ELF-1 (cell line): ENCODE results near the gene DPY19L1.
"Not testable (repeated sequence)": the region's sequence is repeated elsewhere in the genome, so short reads cannot be mapped to it uniquely, and the experiment has no call there.

ENCODE experiments used
- DNase-seq: peaks from one replicate; pipeline ENCODE4 v3.0.0-alpha.2; 2016; ENCODE audit warnings: low read depth, low spot score

The DPY19L1 gene

DNA sequence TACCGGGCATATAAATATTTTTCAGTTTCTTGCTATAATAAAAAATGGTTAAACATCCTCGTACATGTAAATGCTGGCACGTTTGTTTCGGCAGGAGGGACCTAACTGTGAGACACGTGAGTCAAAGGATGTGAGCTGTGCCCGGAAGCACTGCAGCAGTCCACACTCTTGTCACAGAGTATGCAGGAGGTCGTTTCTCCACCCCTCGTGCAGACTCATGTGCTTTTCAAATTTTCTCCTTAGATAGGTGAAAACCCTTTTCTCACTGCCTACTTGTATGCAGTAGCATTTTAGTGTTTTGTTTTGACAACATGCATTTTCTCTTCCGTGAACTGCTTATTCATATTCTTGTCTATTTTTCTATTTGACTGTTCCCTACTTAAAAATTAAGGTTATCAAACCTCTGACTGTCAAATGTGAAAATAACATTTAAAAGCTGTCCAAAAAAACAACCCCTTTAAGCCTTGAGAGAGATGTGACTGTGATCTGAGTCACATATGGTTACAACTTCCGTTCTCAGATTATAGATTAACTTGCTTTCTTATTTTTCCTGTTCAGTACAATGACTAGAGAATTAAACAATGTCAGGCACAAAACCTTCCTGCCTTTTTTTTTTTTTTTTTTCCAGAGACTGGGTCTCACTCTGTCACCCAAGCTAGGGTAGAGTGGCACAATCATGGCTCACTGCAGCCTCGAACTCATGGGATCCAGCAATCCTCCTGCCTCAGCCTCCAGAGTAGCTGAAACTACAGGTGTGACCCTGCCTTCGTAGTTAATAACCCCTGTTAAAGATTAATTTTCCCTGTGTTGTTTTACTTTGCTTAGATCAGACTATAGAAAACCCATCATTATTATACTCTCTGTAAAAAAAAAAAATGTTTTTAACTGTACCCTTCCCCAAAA, 45.1 kb downstream of the DPY19L1 start:
- no peak for DNase-seq

GRCh38 chr7:34988442-34989125, 48.7 kb downstream of the DPY19L1 start:
- DNase-seq: not testable (repeated sequence)

DNA sequence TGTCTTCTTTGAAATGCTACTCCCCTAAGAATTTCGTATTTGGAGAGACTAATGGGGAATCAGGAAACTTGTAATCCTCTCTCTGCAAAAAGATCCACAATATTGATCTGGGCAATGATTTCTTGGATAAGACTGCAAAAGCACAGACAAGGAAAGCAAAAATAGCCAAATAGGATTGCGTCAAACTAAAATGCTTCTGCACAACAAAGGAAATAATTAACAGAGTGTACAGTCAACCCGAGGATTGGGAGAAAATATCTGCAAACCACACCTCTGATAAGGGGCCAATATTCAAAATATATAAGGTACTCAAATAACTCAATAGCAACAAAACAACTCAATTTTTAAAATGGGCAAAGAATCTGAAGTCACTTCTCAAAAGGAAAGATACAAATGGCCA, 52.1 kb downstream of the DPY19L1 start:
- not testable (repeated sequence) for DNase-seq

DNA sequence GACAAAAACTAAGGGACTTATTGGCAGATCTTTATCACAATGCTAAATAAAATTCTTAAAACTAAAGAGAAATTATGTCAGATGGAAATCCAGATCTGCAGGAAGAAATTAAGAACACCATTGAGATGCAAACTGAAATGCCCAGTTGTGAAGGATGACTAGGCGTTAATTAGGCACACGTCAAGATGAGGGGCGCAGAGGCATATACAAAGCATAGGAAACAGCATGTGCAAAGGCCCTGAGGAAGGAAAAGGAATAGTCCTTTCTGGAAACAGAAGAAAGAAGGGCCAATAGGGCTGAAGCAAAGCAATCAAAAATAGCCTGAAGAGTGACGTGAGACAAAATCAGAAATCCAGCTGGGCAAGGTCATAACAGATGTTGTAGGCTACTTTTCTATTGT, 53.1 kb downstream of the DPY19L1 start:
- not testable (repeated sequence) for DNase-seq

GRCh38 chr7:34982371-34983019, 54.8 kb downstream of the DPY19L1 start:
- DNase-seq: no peak

DNA sequence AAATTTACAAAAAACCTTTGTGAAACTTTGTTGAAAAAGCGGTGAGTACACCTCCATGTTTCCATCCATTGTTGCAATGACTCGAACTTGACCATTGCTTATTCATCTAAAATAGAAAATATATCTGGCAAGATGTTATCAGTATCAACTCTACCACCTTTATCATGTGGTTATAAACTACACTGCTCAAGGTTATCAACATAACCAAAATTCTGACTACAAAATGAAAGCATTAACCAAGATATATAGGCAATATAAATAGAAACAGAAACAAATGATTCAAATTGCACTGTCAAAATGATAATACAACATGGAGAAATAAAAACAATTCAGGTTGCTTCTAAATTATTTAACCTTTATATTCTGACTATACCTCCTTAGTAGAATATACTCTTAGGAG, 58.2 kb downstream of the DPY19L1 start:
- DNase-seq: not testable (repeated sequence)

GRCh38 chr7:34973400-34973760, 63.9 kb downstream of the DPY19L1 start:
- no peak for DNase-seq

DNA sequence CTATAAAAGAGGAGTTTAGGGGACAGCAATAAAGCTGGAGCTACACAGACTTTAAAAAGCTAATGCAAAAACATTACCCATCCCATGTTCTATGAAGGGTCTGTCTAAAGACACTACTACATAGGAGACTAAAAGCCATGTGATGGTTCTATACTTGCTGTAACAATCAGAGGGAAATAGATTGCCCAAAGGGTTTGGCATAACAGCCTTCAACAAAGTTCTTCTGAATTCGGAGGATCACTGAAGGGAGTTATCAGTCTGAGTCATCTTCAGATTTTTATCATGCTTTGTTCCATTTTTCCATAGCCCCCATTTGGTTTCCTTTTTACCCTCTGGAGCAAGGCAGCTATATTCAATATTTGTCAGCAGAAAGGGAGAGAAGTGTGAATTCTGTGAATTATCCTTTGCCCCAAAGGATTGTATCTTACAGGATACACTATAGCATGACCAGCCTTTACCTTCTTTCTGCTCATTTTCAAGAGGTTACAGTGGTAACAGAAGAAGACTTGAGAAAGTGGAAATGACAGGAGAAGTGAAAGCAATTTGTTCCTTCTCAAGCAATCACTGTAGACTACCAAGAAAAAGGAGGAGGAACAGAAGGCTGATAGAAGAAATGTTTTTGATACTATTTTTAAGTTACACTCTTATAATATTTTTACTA, 64.4 kb downstream of the DPY19L1 start:
- DNase-seq: not testable (repeated sequence)

- not testable (repeated sequence) for DNase-seq
These were observed 69.5 kb downstream of the DPY19L1 start for GRCh38 chr7:34967818-34968217.

- DNase-seq: not testable (repeated sequence)
These were observed 70.8 kb downstream of the DPY19L1 start for GRCh38 chr7:34966504-34966903.

DNA sequence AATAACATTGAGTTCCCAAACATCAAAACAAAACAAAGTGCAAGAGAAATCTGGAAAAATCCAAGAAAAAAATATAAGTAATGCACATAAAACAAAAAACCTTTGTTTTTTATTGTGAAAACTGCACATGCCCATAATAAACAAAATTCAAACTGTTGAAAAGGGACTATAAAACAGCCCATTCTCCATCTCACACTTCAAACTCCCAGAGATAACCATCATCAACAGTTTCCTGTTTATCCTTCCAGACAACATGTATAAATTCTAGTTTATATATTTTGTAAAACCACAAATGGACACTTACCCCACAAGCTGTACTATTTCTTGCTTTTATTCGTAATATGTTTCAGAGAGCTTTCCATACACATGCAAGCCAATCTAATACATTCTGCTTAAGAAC, 79.3 kb downstream of the DPY19L1 start:
- DNase-seq: no peak

GRCh38 chr7:34952822-34953221, 84.5 kb downstream of the DPY19L1 start:
- DNase-seq: no peak

DNA sequence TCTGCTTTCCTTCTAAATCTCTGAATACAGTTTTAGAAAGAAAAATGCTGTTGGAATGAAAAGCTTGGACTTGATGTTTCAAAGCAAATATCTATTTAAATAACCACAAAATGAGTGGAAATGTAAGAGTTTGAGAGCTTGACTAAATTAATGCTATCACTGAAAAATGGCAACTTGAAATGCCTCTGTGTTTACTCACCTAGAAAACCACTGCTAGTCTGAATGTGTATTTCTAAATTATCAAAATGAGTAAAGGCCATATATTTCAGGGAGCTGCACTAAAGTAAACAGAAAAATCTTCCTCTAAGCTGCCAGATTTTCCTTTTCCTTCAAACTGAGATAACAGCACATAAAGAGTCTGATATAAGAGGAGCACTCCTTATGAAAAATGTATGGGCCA, 87.9 kb downstream of the DPY19L1 start:
- DNase-seq: no peak

GRCh38 chr7:34947427-34947826, 89.9 kb downstream of the DPY19L1 start:
- not testable (repeated sequence) for DNase-seq

DNA sequence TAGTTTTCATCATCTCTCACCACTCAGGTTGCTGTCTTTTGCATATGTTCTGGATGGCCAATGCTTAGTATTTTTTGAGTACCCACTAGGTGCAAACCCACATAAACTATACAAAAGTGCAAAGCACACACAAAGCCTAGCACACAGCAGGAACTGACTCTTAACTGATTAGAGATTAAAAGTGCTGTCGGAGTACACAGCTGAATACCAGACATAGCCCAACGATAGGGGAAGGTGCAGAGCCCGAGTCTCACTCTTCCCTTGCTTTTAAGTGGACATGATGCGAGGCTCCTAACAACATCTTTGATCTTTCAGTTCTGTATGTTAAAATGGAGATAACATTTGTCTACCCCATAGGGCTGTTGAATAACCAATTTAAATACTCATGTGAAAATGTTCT, 90.8 kb downstream of the DPY19L1 start:
- no peak for DNase-seq

- not testable (repeated sequence) for DNase-seq
These were observed 91.3 kb downstream of the DPY19L1 start for GRCh38 chr7:34945894-34946477.

DNA sequence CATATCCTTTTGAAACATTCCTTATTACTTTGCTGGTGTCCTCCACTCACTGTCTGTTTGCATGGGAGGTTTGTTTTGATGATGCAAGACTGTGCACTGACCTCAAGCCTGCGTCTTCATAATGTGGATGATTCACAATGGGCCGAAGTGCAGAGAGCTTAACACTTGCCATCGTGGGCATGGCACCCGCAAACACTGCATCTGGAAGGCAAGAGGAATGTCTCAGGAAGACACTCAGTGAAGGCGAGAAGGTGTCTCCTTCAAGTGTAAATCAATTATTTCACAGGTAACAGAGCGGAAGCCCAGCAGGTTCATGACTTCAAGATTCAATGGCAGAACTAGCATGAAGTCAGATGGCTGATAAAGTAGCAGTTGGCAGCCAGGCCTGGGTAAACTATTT, 98.1 kb downstream of the DPY19L1 start:
- DNase-seq: no peak

GRCh38 chr7:34935735-34936165, 101.5 kb downstream of the DPY19L1 start:
- not testable (repeated sequence) for DNase-seq

GRCh38 chr7:34931739-34932138, 105.5 kb downstream of the DPY19L1 start:
- DNase-seq: no peak

- peak; percentile 44 for DNase-seq
These were observed 107.5 kb downstream of the DPY19L1 start for GRCh38 chr7:34929783-34930182.

DNA sequence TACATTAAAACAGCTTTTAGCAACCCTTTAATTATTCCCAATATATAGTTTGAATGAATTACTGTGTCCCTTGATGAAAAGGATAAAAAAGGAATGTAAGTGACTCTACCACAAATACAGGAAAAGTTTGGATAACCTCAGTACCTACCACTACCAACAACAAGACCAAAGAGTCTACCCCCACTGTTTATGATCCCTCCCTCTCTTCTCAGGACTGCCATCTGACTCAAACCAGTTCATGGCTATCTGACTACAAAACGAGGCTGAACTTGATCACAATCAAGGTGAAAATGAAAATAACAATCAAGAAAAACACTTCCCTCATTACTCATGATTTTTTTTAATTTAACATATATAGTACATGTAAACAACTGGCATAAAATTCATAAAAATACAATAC, 108.7 kb downstream of the DPY19L1 start:
- no peak for DNase-seq
